Activated CD4-positive, CD25-positive, alpha-beta regulatory T cell treated with anti-CD3 and anti-CD28 coated beads, Interleukin-2, amount 50 U/mL, for 72 hours (primary cell): Measurements from ENCODE around the gene NCAM1.
"Not testable (repeated sequence)": the region's sequence is repeated elsewhere in the genome, so short reads cannot be mapped to it uniquely, and the experiment has no call there.

ENCODE experiments used
- DNase-seq: peaks from one replicate; pipeline ENCODE4 v3.0.0; 2021

The NCAM1 gene

GRCh38 chr11:113023986-113024385 is 62.8 kb downstream of the NCAM1 start:
- no peak for DNase-seq

- no peak for DNase-seq
Observed at GRCh38 chr11:113026778-113027177, 65.6 kb downstream of the NCAM1 start.

- DNase-seq = no peak
Observed at GRCh38 chr11:113034576-113034975, 73.4 kb downstream of the NCAM1 start.

GRCh38 chr11:113035708-113036107 is 74.5 kb downstream of the NCAM1 start:
- no peak for DNase-seq

GRCh38 chr11:113043698-113044097 is 82.5 kb downstream of the NCAM1 start:
- no peak for DNase-seq

- DNase-seq = no peak
Observed at GRCh38 chr11:113045146-113045545, 83.9 kb downstream of the NCAM1 start.

GRCh38 chr11:113046866-113047265 is 85.6 kb downstream of the NCAM1 start:
- DNase-seq = no peak

- DNase-seq = no peak
Observed at GRCh38 chr11:113048820-113049768, 87.9 kb downstream of the NCAM1 start.

GRCh38 chr11:113053042-113053441 is 91.8 kb downstream of the NCAM1 start:
- DNase-seq = not testable (repeated sequence)

GRCh38 chr11:113057038-113057437 is 95.8 kb downstream of the NCAM1 start:
- DNase-seq = no peak

GRCh38 chr11:113059548-113059947 is 98.3 kb downstream of the NCAM1 start:
- no peak for DNase-seq

GRCh38 chr11:113065330-113065729 is 104.1 kb downstream of the NCAM1 start:
- no peak for DNase-seq

GRCh38 chr11:113072237-113072858 is 111.1 kb downstream of the NCAM1 start:
- no peak for DNase-seq

- no peak for DNase-seq
Observed at GRCh38 chr11:113073290-113073953, 112.2 kb downstream of the NCAM1 start.

GRCh38 chr11:113075586-113076095 is 114.4 kb downstream of the NCAM1 start:
- DNase-seq = no peak

- DNase-seq = no peak
Observed at GRCh38 chr11:113077379-113077778, 116.2 kb downstream of the NCAM1 start.

- DNase-seq = no peak
Observed at GRCh38 chr11:113082341-113082955, 121.2 kb downstream of the NCAM1 start.

- DNase-seq = no peak
Observed at GRCh38 chr11:113083571-113083970, 122.4 kb downstream of the NCAM1 start.

GRCh38 chr11:113084297-113084696 is 123.1 kb downstream of the NCAM1 start:
- no peak for DNase-seq

GRCh38 chr11:113085446-113085845 is 124.2 kb downstream of the NCAM1 start:
- DNase-seq = no peak

GRCh38 chr11:113087706-113088105 is 126.5 kb downstream of the NCAM1 start:
- DNase-seq = no peak

GRCh38 chr11:113090716-113091480 is 129.7 kb downstream of the NCAM1 start:
- DNase-seq = no peak
